Measurements from ENCODE around the gene ZFAND3.

ZFAND3 gene

GRCh38 chr6:37785002-37785662 is 34.4 kb upstream of the ZFAND3 start:
- H3K4me3 ChIP-seq (ENCODE audit: low read length) = peak overlapping the region; percentile 63
- H3K36me3 ChIP-seq (ENCODE audit: control insufficient read depth, low read depth, low read length) = no peaks in the 10 kb centered on the region
- H3K27me3 ChIP-seq (ENCODE audit: control insufficient read depth, insufficient read depth, low read length) = peaks cover 14% of the 10 kb centered on the region
- H3K9ac ChIP-seq (ENCODE audit: low read length) = no peak overlapping the region
- peaks cover 26% of the 10 kb centered on the region for H3K4me1 ChIP-seq (ENCODE audit: control insufficient read depth, low read depth, low read length)
- no peaks in the 10 kb centered on the region for H3K9me3 ChIP-seq (ENCODE audit: control insufficient read depth, low read depth, low read length)
- H3K27ac ChIP-seq (ENCODE audit: low read length) = no peak overlapping the region

GRCh38 chr6:37785663-37786270 is 33.8 kb upstream of the ZFAND3 start:
- Histone ChIP-seq H3K4me3 (ENCODE audit: low read length) (no peak overlapping the region), H3K9me3 (ENCODE audit: control insufficient read depth, low read depth, low read length) (no peaks in the 10 kb centered on the region), H3K36me3 (ENCODE audit: control insufficient read depth, low read depth, low read length) (no peaks in the 10 kb centered on the region), H3K27ac (ENCODE audit: low read length) (no peak overlapping the region), H3K27me3 (ENCODE audit: control insufficient read depth, insufficient read depth, low read length) (peaks cover 14% of the 10 kb centered on the region), H3K4me1 (ENCODE audit: control insufficient read depth, low read depth, low read length) (peaks cover 23% of the 10 kb centered on the region), H3K9ac (ENCODE audit: low read length) (no peak overlapping the region)

GRCh38 chr6:37787216-37787615 is 32.3 kb upstream of the ZFAND3 start:
- Histone ChIP-seq H3K9me3 (ENCODE audit: control insufficient read depth, low read depth, low read length) (no peaks in the 10 kb centered on the region), H3K4me3 (ENCODE audit: low read length) (no peak overlapping the region), H3K36me3 (ENCODE audit: control insufficient read depth, low read depth, low read length) (no peaks in the 10 kb centered on the region), H3K27ac (ENCODE audit: low read length) (no peak overlapping the region), H3K4me1 (ENCODE audit: control insufficient read depth, low read depth, low read length) (peaks cover 28% of the 10 kb centered on the region), H3K9ac (ENCODE audit: low read length) (no peak overlapping the region), H3K27me3 (ENCODE audit: control insufficient read depth, insufficient read depth, low read length) (peaks cover 14% of the 10 kb centered on the region)

DNA sequence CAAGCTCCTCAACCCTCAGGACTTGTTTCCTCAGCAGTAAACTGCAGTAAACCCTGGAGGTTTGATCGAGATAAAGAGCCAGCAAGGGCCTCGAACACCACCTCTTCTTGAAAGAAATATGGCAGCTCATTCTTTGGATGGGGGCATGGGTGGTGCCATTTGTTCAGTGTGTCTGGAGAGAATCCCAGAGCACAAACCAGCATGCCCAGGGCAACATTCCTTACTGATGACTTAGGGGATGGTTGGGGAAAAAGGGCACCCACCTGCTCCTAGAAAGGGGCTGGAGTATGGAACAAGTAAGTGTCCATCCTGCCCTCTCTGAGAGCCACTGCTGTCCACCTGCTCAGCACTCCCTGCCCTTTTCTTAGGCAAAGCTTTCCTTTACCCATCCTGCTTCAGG is 31.3 kb upstream of the ZFAND3 start:
- Histone ChIP-seq H3K4me3 (ENCODE audit: low read length) (no peak overlapping the region), H3K36me3 (ENCODE audit: control insufficient read depth, low read depth, low read length) (no peaks in the 10 kb centered on the region), H3K4me1 (ENCODE audit: control insufficient read depth, low read depth, low read length) (peaks cover 22% of the 10 kb centered on the region), H3K9ac (ENCODE audit: low read length) (no peak overlapping the region), H3K9me3 (ENCODE audit: control insufficient read depth, low read depth, low read length) (no peaks in the 10 kb centered on the region), H3K27me3 (ENCODE audit: control insufficient read depth, insufficient read depth, low read length) (peaks cover 14% of the 10 kb centered on the region), H3K27ac (ENCODE audit: low read length) (no peak overlapping the region)

DNA sequence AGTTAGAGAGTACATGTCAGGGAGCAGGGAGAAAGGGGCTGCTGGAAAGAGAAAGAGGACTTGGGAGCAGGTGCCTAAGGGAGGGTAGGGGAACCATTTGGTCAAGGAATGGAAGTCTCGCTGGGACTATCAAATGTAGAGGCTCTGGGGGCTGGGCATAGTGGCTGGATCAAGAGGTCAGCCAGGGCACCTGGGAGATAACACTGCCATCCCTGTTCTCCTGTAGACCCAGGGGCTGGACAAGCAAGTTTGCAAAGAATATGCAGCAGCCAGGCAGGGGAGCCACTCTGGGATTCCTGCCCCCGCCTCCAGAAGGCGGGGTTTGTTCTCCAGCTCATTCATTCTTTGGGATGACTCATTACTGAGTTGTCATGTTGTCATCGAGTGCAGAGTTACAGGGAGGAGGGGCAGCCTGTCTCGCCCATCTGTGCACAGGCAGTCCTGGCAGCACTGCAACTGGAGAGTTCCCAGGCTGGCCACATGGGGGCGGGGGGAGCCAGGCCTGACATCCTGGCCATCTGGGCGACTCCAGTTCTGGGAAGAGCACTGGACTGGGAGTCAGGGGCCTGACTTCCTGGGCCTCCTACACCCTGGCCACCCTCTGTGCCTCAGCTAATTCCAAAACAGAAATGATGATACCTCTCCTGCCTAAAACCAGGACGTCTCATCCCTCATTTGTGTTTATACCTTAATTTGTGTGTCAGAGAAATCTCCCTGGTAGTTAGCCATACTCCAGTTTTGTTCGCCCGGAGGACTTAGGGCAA is 28.2 kb upstream of the ZFAND3 start:
- Histone ChIP-seq H3K4me1 (ENCODE audit: control insufficient read depth, low read depth, low read length) (peaks cover 6% of the 10 kb centered on the region), H3K9me3 (ENCODE audit: control insufficient read depth, low read depth, low read length) (no peaks in the 10 kb centered on the region), H3K9ac (ENCODE audit: low read length) (no peak overlapping the region), H3K4me3 (ENCODE audit: low read length) (no peak overlapping the region), H3K27me3 (ENCODE audit: control insufficient read depth, insufficient read depth, low read length) (no peaks in the 10 kb centered on the region), H3K27ac (ENCODE audit: low read length) (no peak overlapping the region), H3K36me3 (ENCODE audit: control insufficient read depth, low read depth, low read length) (no peaks in the 10 kb centered on the region)

- H3K27ac ChIP-seq (ENCODE audit: low read length) = no peak overlapping the region
- H3K9ac ChIP-seq (ENCODE audit: low read length) = no peak overlapping the region
- no peaks in the 10 kb centered on the region for H3K27me3 ChIP-seq (ENCODE audit: control insufficient read depth, insufficient read depth, low read length)
- no peaks in the 10 kb centered on the region for H3K36me3 ChIP-seq (ENCODE audit: control insufficient read depth, low read depth, low read length)
- peaks cover 6% of the 10 kb centered on the region for H3K4me1 ChIP-seq (ENCODE audit: control insufficient read depth, low read depth, low read length)
- no peak overlapping the region for H3K4me3 ChIP-seq (ENCODE audit: low read length)
- H3K9me3 ChIP-seq (ENCODE audit: control insufficient read depth, low read depth, low read length) = no peaks in the 10 kb centered on the region
Measured at GRCh38 chr6:37792457-37793033, 27.0 kb upstream of the ZFAND3 start.

GRCh38 chr6:37793067-37793466 is 26.5 kb upstream of the ZFAND3 start:
- Histone ChIP-seq H3K9ac (ENCODE audit: low read length) (no peak overlapping the region), H3K27ac (ENCODE audit: low read length) (no peak overlapping the region), H3K27me3 (ENCODE audit: control insufficient read depth, insufficient read depth, low read length) (no peaks in the 10 kb centered on the region)

GRCh38 chr6:37794825-37795224 is 24.7 kb upstream of the ZFAND3 start:
- H3K27me3 ChIP-seq (ENCODE audit: control insufficient read depth, insufficient read depth, low read length) = no peaks in the 10 kb centered on the region
- no peaks in the 10 kb centered on the region for H3K9me3 ChIP-seq (ENCODE audit: control insufficient read depth, low read depth, low read length)
- no peak overlapping the region for H3K9ac ChIP-seq (ENCODE audit: low read length)
- H3K4me3 ChIP-seq (ENCODE audit: low read length) = no peak overlapping the region
- H3K27ac ChIP-seq (ENCODE audit: low read length) = no peak overlapping the region
- peaks cover 6% of the 10 kb centered on the region for H3K4me1 ChIP-seq (ENCODE audit: control insufficient read depth, low read depth, low read length)
- H3K36me3 ChIP-seq (ENCODE audit: control insufficient read depth, low read depth, low read length) = no peaks in the 10 kb centered on the region

More at GRCh38 chr6:37793067-37793466, 26.5 kb upstream of the ZFAND3 start:
- Histone ChIP-seq H3K4me1 (ENCODE audit: control insufficient read depth, low read depth, low read length) (peaks cover 6% of the 10 kb centered on the region), H3K9me3 (ENCODE audit: control insufficient read depth, low read depth, low read length) (no peaks in the 10 kb centered on the region), H3K4me3 (ENCODE audit: low read length) (no peak overlapping the region), H3K36me3 (ENCODE audit: control insufficient read depth, low read depth, low read length) (no peaks in the 10 kb centered on the region)

DNA sequence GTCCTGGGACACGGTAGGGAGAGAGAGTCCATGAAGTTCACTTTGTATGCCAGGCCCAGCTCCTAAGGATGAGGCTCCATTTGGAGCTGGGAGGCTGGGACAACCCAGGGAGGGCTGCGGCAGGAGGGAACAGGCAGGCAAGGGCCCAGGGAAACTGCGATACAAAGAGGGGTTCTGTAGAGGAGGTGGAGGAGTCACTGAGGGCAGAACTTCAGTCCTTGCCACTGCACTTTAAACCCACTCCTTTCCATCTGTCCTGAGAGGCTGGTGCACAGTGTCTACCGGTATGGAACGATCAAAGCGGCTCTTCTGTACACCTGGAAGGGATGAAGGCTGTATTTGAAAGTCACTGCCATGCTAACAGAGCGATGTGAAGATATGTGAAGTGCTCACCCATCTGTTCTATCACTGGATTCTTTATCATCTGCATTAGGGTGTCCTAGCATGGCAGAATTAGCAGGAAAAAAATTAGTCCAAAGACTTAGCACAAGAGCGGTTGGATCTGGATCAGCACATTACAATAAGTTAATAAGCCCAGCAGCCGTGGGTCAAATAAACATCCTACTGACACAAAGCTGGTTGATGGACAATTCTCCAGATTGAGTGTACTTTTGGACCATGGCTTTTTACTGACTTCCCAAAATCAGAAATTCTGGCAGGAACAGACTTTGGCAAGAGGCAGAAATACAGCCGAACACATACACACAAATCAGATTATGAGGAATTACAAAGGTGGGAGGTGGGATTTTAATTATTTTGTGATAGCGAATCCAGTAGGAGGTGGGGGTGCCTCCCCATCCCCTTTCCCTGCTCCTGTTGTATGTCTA is 20.9 kb upstream of the ZFAND3 start:
- Histone ChIP-seq H3K9me3 (ENCODE audit: control insufficient read depth, low read depth, low read length) (no peaks in the 10 kb centered on the region), H3K9ac (ENCODE audit: low read length) (no peak overlapping the region), H3K36me3 (ENCODE audit: control insufficient read depth, low read depth, low read length) (no peaks in the 10 kb centered on the region), H3K4me1 (ENCODE audit: control insufficient read depth, low read depth, low read length) (no peaks in the 10 kb centered on the region), H3K27ac (ENCODE audit: low read length) (no peak overlapping the region), H3K27me3 (ENCODE audit: control insufficient read depth, insufficient read depth, low read length) (no peaks in the 10 kb centered on the region), H3K4me3 (ENCODE audit: low read length) (no peak overlapping the region)

GRCh38 chr6:37799263-37799644 is 20.3 kb upstream of the ZFAND3 start:
- H3K9me3 ChIP-seq (ENCODE audit: control insufficient read depth, low read depth, low read length) = no peaks in the 10 kb centered on the region
- H3K4me1 ChIP-seq (ENCODE audit: control insufficient read depth, low read depth, low read length) = no peaks in the 10 kb centered on the region
- no peak overlapping the region for H3K27ac ChIP-seq (ENCODE audit: low read length)
- H3K36me3 ChIP-seq (ENCODE audit: control insufficient read depth, low read depth, low read length) = no peaks in the 10 kb centered on the region
- H3K27me3 ChIP-seq (ENCODE audit: control insufficient read depth, insufficient read depth, low read length) = no peaks in the 10 kb centered on the region
- H3K4me3 ChIP-seq (ENCODE audit: low read length) = no peak overlapping the region
- no peak overlapping the region for H3K9ac ChIP-seq (ENCODE audit: low read length)

Data from iPS-18a (cell line).